Prostate gland (tissue), 2 donors: ENCODE measurements around the gene TRH.
"Not testable (repeated sequence)": the region's sequence is repeated elsewhere in the genome, so short reads cannot be mapped to it uniquely, and the experiment has no call there.

ENCODE experiments used
- CTCF ChIP-seq, 4 experiments: fragments of 200-600 bp in 2 of 4; fragments of 450-650 bp in 2 of 4; sonication (generic) in 2 of 4; IDR thresholded peaks; 1 replicate in 3 of 4; 2 replicates in 1 of 4; pipeline ENCODE4 v1.5.1; 2016 to 2019; ENCODE audit warnings: antibody characterized with exemption in 4 of 4, mild to moderate bottlenecking in 2 of 4, moderate library complexity in 2 of 4
- POLR2AphosphoS5 ChIP-seq: sonication (generic); formaldehyde crosslinking; IDR thresholded peaks from one replicate; pipeline ENCODE4 v1.6.1; 2017; ENCODE audit warnings: antibody characterized with exemption

DNA sequence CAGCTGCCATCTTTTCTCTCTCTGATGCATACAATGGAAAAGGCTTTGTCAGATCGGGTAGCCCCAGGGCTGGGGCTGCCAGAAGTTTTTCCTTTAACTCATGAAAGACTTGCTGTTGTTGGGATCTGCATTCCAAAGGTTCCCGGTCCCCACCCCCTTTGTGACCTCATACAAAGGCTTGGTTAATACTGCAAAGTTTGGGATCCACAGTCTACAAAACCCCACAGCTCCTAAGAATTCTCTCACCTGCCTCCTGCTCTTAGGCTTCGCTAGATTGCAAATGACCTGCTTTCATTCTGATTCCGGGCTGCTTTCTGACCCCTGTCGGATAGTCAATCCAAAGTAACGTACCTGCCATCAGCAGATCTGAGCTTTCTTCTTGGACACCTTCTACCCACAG, 52.9 kb downstream of the TRH start:
- TF ChIP-seq CTCF (IDR thresholded peaks at IDR 0.05); POLR2AphosphoS5: not testable (repeated sequence)
